ENCODE results near the gene KRTAP10-1. TPM values are rescaled to one million over a fixed set of nuclear protein-coding genes. Genes with fewer than 3 reads are reported as not detected.
A peak's percentile ranks its signal among the peaks of the same experiment; 100 is the strongest.

Gene KRTAP10-1
- total RNA-seq, 4 donors from 2014 or later: not detected

- no peak for DNase-seq
- Histone ChIP-seq H3K27me3 (peaks cover 10 to 16% (median 13%) of the 10 kb centered on the region in 3 donors), H3K4me3 (no peak overlapping the region), H3K9me3 (no peaks in the 10 kb centered on the region), H3K36me3 (no peaks in the 10 kb centered on the region), H3K27ac (no peak overlapping the region), H3K4me1 (no peaks in the 10 kb centered on the region)
- intact Hi-C loops (cut with DNase I; ENCODE audit: low total_unique reads) (loop anchor here (10.0 kb wide), 1 partner anchor 435 kb away; no protein-coding TSS in a partner anchor), in situ Hi-C loops (cut with MboI; ENCODE audit: low sequenced_read_pairs in 4 of 4) (loop anchor here in 1 of 4 donors (25.0 kb wide), 1 partner anchor 287 kb away; no protein-coding TSS in a partner anchor)
- ATAC-seq: no peak
- TF ChIP-seq CTCF (IDR thresholded peaks at IDR 0.05 in 4 of 5, conservative IDR thresholded peaks at IDR 0.05 in 1 of 5) (no peak), POLR2A (IDR thresholded peaks at IDR 0.05) (no peak)
Observed at GRCh38 chr21:44500111-44500510, 39.9 kb downstream of the KRTAP10-1 start.

- Histone ChIP-seq H3K4me1 (no peaks in the 10 kb centered on the region), H3K9me3 (no peaks in the 10 kb centered on the region), H3K4me3 (no peak overlapping the region), H3K27ac (no peak overlapping the region), H3K36me3 (no peaks in the 10 kb centered on the region), H3K27me3 (peaks cover 10 to 19% (median 13%) of the 10 kb centered on the region in 3 donors)
- DNase-seq (no peak), ATAC-seq (no peak)
- no peak for TF ChIP-seq POLR2A (IDR thresholded peaks at IDR 0.05)
- TF ChIP-seq CTCF (IDR thresholded peaks at IDR 0.05 in 4 of 5, conservative IDR thresholded peaks at IDR 0.05 in 1 of 5): no peak
- intact Hi-C loops (cut with DNase I; ENCODE audit: low total_unique reads): loop anchor here (10.0 kb wide), 1 partner anchor 435 kb away; no protein-coding TSS in a partner anchor
- in situ Hi-C loops (cut with MboI; ENCODE audit: low sequenced_read_pairs in 4 of 4): loop anchor here in 1 of 4 donors (25.0 kb wide), 1 partner anchor 288 kb away; no protein-coding TSS in a partner anchor
Observed at GRCh38 chr21:44499631-44500030, 40.4 kb downstream of the KRTAP10-1 start.

GRCh38 chr21:44499211-44499560, 40.8 kb downstream of the KRTAP10-1 start:
- DNase-seq (no peak), ATAC-seq (no peak)
- no peaks in the 10 kb centered on the region for H3K4me1 ChIP-seq
- intact Hi-C loops (cut with DNase I; ENCODE audit: low total_unique reads) (no loop called here), in situ Hi-C loops (cut with MboI; ENCODE audit: low sequenced_read_pairs in 4 of 4) (no loop called here)
- H3K4me3 ChIP-seq: no peak overlapping the region
- no peaks in the 10 kb centered on the region for H3K9me3 ChIP-seq
- peaks cover 12 to 22% (median 13%) of the 10 kb centered on the region in 3 donors for H3K27me3 ChIP-seq
- H3K36me3 ChIP-seq: no peaks in the 10 kb centered on the region
- TF ChIP-seq POLR2A (IDR thresholded peaks at IDR 0.05) (no peak), CTCF (IDR thresholded peaks at IDR 0.05 in 4 of 5, conservative IDR thresholded peaks at IDR 0.05 in 1 of 5) (no peak)
- H3K27ac ChIP-seq: no peak overlapping the region

- peaks cover 12 to 22% (median 13%) of the 10 kb centered on the region in 3 donors for H3K27me3 ChIP-seq
- no peak overlapping the region for H3K4me3 ChIP-seq
- peak overlapping the region in 1 of 4 donors; percentile 18 for H3K27ac ChIP-seq
- no peaks in the 10 kb centered on the region for H3K9me3 ChIP-seq
- no peaks in the 10 kb centered on the region for H3K4me1 ChIP-seq
- no peaks in the 10 kb centered on the region for H3K36me3 ChIP-seq
- TF ChIP-seq CTCF (IDR thresholded peaks at IDR 0.05 in 4 of 5, conservative IDR thresholded peaks at IDR 0.05 in 1 of 5) (no peak), POLR2A (IDR thresholded peaks at IDR 0.05) (no peak)
- no peak for ATAC-seq
- intact Hi-C loops (cut with DNase I; ENCODE audit: low total_unique reads) (no loop called here), in situ Hi-C loops (cut with MboI; ENCODE audit: low sequenced_read_pairs in 4 of 4) (no loop called here)
- DNase-seq: no peak
Observed at GRCh38 chr21:44498280-44499210, 41.5 kb downstream of the KRTAP10-1 start.
